Ovary (tissue), 3 donors: ENCODE measurements around the gene ASPSCR1.

Experiments used
- EP300 ChIP-seq: sonication (generic); formaldehyde crosslinking; IDR thresholded peaks from one replicate; pipeline ENCODE4 v1.6.1; 2017; ENCODE audit warnings: antibody characterized with exemption
- POLR2A ChIP-seq: fragments of 450-650 bp; IDR thresholded peaks from one replicate; pipeline ENCODE4 v1.6.1; 2017; ENCODE audit warnings: antibody characterized with exemption, mild to moderate bottlenecking, moderate library complexity
- TF ChIP-seq, protein P1 (sequence below), 3 donors: fragments of 450-650 bp in 2 of 3; fragments of 200-600 bp in 1 of 3; IDR thresholded peaks; one replicate each; pipeline versions ENCODE4 v1.5.1 to v1.8.0; 2016 to 2022; ENCODE audit warnings: antibody characterized with exemption in 3 of 3, mild to moderate bottlenecking in 1 of 3
- donor health status: DM: no; HTN: no; CAD: no.

DNA sequence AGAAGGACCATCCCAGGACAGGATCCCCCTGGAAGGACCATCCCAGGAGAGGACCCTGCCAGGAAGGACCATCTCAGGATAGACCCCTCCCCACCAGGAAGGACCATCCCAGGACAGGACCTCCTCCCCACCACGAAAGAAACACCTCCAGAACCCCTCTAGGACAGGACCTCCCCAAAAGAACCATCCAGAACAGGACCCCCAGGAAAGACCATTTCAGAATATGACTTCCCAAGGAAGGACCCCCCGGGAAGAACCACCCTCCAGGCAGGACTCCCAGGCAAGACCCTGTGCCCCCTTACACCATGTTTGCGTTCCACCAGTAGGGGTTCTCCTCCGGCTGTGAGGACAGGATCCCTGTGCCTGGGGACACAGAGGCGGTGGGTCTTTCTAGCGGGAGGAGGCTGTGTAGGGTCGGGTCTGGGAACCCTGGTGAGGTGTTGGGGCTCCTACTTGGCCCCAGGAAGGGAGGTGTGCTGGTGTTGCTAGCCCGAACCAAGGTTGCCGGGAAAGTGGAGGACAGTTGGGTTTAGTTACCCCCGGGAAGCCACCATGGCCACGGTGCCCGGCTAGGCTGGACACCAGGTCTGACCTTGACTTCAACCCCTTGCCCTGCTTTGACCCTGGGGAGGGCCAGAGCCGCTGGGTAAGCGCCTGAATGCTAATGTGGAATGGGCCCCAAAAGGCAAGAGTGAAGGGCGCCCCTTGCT lies 18.6 kb upstream of the ASPSCR1 start:
- TF ChIP-seq POLR2A, result no peak
- TF ChIP-seq, protein P1, sequence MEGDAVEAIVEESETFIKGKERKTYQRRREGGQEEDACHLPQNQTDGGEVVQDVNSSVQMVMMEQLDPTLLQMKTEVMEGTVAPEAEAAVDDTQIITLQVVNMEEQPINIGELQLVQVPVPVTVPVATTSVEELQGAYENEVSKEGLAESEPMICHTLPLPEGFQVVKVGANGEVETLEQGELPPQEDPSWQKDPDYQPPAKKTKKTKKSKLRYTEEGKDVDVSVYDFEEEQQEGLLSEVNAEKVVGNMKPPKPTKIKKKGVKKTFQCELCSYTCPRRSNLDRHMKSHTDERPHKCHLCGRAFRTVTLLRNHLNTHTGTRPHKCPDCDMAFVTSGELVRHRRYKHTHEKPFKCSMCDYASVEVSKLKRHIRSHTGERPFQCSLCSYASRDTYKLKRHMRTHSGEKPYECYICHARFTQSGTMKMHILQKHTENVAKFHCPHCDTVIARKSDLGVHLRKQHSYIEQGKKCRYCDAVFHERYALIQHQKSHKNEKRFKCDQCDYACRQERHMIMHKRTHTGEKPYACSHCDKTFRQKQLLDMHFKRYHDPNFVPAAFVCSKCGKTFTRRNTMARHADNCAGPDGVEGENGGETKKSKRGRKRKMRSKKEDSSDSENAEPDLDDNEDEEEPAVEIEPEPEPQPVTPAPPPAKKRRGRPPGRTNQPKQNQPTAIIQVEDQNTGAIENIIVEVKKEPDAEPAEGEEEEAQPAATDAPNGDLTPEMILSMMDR (IDR thresholded peaks at IDR 0.05), result no peak
- no peak for TF ChIP-seq EP300
